HG02981 (cell line): ENCODE data around the gene MOXD1.

Experiments used
- ATAC-seq: cut with Tn5 transposase; IDR thresholded peaks from one replicate; pipeline ENCODE4 v1.9.1; 2021; ENCODE audit warnings: mild to moderate bottlenecking, moderate library complexity; ENCODE audit not compliant: unreplicated experiment

Gene MOXD1

DNA sequence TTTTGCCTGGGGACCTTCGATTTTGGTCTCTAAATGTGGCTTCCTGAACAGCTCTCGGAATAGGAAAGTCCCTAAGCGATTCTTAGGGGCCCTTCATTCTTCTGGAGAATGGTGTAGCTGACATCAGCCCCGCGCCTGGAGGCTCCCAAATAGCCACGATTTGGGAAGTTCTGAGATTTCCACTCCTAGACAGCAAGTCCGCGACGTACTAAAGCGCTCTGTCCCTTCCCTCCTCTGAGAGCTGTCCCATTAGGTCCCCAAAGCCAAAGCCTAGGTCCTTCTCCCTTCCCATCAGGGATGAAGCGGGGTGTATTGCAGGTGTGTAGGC lies 756 bp downstream of the MOXD1 start:
- no peak for ATAC-seq

DNA sequence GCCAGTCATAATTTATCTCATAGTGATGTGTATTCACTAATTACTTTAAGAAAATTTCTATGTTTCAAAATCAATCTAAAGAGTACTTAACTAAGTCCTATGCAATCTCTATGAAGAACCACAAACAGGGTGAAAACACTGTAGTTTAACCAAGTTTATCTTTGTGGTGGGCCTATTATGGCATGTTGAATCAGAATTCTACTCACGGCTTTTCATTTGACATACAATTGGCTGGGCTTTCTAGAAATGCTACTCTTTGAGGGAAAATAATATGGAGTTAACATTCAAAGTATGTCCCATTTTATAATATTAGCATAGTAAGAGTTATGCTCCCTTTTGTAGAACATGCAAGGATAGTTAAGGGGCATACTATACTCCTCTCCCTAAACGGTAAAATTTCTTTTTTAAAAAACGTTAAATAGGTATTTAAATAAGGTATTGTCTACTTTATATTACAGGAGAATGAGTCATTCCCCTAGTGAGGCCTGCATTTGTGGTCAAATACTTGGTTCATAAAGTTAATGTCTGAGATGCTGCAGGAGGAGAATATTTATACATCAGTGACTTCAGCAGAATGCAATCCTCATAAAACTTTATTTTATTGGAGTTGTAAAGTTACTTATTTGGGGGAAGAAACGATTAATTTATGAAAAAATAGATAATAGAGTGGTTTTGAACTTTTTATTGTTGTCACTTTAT lies 1.8 kb downstream of the MOXD1 start:
- ATAC-seq, result no peak

DNA sequence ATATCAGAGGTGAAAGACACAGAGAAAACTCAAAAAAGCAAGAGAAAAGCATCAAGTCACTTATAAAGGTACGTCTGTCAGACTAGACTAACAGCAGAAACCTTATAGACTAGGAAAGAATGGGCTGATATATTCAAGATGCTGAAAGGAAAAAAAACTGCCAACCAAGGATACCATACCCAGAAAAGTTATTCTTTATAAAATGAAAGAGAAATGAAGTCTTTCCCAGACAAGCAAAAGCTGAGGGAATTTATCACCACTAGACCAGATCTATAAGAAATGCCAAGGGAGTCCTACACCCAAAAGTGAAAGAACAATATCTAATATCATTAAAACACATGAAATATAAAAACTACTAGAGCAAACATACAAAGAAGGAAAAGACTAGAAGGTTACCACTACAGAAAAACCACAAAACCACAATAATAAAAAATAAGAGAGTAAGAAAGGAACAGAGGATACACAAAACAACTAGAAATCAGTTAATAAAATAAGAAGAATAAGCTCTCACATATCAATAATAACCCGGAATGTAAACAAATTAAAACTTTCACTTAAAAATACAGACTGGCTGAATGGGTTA lies 6.2 kb downstream of the MOXD1 start:
- no peak for ATAC-seq

DNA sequence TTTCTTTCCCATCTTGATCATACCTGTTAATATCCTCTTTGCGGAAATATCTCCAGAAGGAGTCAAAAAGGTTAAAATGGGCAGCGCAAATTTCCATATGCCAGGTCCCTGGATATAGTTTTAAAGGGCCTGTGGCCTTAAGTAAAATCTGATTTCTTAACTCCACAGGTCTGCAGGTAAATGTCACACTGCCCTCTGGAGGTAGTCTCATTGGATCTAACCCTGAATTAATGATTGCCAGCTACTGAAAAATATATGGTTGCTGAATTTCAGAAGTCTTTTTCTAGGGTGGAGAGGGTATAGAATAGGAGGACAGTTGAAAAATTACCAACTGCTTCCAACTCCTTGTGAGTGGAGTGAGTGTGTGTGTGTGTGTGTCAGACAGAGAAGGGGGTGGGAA lies 8.5 kb downstream of the MOXD1 start:
- ATAC-seq, result no peak

DNA sequence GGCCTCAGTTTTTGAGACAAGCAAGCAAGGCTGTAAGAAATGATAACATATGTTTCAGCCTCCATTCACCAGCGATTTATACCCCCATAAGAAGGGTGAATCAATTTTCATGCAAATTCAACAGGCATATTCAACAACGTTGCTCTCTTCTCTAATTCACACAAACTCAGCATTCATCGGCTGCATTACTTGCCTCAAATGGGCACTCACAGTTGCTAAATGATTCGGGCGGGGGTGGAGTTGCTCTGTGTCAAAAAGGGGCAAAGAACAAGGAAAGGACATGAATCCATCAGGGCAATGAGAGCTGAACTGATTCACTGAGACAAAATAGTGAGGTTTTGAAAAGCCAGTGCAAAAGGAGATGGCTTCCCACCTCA lies 9.0 kb downstream of the MOXD1 start:
- no peak for ATAC-seq

DNA sequence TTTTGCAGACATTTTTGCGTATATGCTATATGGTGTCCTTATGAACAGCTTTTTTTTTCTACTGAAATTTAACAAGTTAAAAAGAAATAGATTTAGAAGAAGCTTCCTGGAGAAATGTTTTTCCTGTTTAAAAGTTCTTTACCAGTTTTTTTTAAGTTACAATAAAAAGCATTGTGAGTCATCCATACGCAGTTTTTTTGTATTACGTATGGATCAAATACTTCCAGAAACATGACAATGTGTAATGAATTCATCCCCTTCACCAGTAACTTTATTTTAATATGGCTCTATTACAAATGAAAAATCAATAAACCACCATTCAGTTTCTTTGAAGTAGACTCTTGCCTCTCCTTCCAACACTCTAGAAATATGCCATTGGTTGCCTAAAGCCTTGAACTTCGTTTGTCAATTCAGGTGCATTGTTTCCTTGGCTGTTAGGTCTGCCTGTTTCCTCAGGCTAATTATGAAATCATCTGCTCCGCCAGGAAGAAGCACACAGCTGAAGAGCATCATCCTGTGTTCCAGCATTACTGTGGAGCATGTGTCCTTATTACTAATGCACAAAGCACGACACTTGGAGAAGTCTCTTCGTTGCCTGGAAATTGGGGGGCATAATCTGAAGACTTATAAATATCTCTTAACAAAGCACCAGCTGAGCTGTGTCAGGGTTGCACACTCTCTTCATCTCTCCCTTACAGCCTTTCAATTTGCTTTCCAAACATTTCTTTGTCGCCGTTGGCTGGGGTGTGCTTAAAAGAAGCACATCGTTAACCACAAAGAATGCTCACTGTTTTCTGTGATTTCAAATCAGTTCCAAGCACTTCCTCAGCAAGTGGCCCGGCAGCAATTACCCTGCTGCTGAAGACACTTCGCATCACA lies 9.6 kb downstream of the MOXD1 start:
- ATAC-seq, result no peak

DNA sequence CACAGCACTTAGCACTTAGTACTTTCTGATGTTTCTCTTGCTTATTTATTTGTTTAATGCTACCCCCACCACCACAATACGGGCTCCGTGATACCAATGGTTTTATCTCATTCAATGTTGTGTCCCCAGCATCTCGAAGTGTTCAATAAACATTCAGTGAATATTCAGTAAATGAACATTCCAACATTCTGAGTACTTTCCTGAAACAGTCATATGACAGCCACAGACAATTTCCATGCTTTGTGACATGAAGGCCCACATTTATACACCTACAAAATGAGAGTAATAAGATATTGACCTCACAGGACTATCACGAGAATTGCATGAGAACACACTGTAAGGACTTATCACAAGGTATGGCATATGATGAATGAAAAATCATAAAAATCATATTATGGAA lies 10.8 kb downstream of the MOXD1 start:
- no peak for ATAC-seq

DNA sequence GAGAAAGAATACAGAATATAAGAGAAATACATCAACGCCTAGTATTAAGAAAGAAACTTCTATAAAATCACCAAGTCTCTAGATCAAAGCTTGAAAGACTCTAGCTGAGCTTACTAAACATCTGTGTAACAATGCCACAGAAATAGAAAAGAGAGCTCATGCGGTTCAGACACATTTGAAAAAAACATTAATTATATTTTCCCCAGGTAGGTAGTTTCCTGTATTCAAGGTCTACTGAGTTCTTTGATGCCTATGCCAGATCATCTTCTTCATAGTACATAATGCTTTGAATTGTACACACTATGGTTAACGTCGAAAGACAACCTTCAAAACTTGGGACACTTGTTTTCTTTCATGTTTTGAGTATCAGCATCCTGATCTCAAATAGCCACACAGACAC lies 11.3 kb downstream of the MOXD1 start:
- ATAC-seq, result no peak

DNA sequence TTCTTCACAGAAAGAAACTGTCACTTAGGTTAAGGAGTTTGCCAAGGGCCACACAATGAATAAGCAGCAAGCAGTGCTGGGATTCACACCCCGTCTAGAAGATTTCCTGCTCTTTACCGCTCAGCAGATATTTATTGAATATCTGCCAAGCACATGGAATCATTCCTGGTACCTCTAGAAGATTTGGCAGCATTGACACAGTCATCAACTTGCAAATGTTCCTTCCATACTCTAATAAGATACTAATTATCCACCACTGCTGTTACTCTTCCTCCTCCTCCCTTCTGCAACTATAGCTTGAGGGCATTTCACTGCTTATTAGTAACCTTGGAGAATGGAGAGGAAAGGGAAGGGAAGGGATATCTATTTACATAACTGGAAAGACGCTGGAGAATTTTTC lies 13.0 kb downstream of the MOXD1 start:
- no peak for ATAC-seq

DNA sequence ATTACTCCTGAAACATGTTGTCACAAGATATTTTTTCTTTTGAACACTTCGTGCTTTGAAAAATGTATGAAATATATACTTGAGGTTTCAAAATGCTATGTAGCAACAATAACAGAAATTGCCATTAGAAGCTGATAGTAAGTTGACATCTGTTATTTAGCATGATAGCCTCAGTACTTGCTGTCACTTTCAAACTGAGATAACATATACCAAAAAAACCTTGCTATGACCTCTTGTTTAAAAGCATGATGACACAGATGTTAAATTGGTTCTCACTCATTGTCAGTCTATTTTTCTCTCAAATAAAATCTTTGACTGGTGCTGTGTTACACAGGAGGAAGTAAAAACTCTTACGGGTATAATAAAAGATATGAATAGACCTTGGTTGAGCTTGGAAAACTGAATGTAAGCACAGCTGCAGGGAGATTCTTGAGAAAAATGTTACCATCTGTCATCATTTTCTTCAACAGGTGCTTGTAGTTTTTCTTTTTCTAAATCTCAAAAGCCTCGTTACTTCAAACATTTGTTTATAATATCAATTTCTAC lies 18.6 kb downstream of the MOXD1 start:
- no peak for ATAC-seq

DNA sequence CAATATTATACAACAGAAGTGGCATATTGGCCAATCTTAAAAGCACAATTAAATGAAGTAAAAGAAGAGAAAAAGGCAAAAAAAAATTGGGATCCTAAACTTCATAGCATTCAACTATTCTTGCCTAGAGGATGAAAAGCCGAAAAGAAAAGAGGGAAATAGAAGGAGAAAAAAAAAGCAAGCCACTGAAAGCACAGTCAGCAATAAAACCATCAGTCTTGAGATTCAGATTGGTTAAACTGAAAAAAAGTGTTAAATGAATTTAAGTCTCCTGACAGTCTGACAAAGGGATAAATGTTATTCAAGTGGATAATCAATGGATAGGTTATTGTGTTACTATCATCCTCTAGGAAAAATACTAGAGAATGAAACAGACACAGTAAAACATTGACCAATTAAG lies 19.9 kb downstream of the MOXD1 start:
- no peak for ATAC-seq

DNA sequence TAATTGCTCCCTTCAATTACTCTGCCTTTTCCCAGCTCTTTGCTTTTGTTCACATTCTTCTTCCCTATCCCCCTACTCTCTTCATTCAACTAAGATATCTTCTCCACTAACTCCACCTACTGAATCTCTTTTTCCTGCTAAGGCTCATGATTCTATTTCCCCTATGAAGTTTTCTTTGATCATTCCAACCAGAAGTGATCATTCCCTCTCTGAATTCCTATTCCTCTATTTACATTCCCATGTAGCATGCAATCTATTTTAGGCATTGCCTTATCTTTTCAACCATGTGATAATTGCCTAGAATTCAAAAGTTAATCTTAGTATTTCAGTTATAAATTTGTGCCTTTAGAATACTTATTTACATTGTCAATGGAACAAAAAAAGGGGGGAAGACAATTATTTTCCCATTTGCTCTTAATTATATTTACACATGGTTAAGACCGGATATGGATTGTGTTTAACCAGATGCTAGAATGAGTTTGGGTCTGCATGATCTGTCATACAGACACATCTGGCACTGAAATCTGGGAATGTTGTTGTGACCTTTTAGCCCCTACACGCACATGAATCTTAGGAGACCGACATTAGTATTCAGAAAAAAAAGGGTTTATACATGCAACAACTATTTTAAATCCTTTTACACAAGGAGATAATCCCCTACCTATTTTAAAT lies 20.8 kb downstream of the MOXD1 start:
- ATAC-seq, result no peak

DNA sequence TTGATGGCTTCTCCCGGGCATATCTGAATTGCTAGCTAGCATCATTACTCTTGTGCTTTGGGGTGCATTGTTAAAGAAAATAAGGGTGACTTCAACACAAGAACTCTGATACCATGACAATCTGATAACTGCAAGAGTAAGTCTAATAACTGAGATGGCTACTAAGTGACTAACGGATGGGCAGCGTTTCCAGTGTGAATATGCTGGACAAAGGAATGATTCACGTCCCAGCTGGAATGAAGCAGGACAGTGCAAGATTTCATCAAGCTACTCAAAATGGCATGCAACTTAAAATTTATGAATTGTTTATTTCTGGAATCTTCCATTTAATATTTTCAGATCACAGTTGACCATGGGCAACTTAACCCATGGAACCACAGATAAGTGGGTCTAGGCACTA lies 31.7 kb downstream of the MOXD1 start:
- no peak for ATAC-seq

DNA sequence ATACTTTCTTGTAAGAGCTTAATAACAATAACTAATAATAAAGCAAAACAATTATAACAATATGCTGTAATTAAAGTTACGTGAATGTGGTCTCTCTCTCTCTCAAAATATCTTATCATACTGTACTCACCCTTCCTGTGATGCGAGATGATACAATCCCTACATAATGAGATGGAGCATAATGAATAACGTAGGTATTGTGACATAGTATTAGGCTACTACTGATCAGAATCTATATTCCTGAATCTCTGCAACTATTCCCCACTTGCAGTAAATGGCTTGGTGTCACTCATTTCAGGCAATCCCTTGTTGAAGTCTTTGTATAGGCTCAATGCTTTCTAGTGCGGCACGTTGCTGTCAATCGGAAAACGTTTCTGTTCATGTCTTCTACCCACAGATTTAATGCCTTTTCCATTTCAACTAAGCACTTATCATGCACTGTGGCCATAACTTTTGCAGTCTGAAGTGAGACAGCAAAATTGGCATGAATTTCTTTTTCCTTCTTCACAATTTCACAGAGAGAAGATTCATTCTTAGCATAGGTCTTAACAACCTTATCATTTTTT lies 32.3 kb downstream of the MOXD1 start:
- ATAC-seq, result no peak

DNA sequence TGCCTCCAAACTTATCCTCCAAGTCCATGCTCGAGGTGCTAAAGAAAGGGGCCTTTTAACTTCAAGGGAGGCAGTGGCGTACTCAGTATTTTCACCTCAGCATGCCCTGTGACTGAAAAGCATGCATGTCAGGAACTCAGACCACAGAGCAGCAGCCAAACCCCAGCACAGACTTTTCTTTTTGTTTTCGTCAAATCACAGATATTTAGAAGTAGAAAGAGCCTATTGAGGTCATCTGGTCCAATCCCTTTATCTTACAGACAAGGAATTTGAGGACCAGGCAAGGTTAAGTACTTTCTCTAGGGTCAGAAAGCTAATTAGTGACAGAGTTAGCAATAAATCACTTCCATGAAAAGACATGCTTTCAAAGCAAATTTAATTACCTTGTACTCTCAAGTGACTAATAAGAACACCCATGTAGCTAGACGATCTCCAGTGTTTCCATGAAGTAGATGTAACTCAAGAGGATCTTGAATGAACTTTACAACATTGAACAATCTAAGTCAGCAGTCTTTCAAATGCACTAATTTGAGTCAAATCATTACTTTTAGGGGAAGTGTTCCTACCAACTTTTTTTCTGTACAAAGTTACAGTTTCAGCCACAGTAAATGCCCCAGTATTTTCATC lies 35.9 kb downstream of the MOXD1 start:
- peak; percentile 98 for ATAC-seq

DNA sequence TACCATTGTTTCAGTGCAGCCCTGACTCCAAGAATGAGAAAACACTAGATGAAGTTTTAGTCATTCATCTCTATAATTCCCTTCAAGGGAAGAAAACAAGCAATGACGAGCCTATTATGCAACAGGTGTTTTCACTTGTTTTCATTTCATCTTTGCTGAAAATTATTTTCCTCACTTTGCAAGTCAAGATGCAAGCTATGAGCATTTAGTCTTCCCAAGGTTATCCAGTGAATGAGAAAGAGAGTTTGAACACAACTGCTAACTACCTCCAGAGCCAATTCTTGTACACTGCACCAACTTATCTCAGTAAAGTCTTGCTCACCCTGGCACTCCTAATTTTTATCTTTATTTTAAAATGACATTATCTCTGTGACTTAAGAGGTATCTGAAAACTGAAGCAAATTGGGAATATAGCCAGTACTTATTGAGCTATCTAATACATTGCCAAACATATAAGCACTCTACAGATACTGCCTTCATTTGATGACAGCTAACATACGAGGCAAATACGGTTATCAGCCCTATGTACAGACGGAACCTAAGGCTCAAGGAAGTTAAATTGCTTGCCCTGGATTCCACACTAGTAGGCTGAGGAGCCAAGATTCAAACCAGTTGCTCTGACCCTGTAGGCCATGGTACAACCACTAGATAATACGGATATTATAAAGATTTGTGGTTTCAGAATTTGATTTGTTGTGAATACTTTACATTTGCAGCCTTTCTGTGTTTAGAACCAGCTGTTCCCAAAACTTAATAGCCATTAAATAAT lies 36.8 kb downstream of the MOXD1 start:
- no peak for ATAC-seq

DNA sequence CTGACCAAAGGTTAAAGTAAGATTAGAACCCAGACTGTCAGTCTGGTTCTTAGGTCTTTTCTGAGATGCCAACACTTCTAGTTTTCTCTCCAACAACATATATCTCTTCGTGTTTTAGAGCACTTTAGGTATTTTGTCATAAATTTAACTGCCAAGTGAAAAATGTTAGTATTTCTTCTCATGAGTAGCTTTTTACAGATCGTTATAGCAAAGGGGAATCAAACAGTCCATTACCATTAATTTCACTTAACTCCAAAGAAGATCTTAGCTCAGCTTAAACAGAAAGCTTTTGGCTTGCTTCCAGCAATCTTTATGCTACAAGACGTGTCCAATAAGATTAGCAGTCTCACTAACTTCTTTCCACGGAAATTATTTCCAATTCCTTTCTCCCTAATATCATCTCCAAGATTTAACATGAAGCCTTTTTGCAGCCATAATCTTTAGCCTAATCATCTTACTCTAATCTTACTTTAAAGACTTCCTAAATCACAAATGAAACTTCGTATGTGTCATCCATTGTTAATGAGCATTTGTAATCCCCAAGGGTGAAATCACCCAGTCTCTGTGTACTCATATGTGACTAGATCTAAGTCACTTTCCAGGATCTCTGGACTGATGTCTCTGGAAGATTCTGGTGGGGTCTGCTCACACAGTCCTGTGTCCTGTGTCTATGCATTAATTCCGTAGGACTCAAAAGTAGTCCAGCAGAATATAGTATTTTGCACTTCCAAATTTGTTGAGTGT lies 38.7 kb downstream of the MOXD1 start:
- no peak for ATAC-seq

DNA sequence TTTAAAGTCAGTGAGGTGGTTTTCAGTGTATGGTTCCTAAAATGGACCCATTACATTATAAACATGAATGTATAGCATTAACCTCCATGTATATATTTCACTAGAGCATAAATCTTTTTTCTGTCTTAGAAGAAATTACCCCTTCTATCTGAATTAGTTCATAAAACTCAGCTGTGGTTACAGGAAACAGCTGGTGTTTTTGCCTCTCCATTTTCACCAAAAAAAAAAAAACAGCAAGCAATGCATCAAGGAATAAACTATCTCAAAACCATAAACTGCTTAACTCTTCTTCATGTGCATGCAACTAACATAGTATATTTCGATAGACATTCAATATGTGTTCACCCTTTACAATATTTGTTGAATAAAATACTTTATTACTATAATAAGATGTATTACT lies 40.2 kb downstream of the MOXD1 start:
- ATAC-seq, result no peak

DNA sequence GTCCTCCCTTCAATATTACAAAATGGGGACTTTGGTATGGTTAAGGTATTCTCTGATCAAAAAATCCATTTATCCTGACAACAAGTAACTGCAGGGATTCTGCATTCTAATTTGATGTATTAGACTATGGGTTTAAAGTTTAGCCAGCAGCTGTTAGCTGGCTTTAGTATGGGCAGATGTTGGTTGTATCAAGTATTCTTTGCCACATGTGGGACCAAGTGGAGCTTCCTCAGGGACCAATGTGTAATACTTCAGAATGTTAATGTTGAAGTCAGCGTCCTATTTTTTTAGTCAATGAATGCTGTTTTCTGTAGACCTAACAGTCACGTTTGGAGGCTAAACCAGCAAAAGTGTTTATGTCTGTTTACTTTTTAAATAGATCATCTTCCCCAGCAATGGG lies 41.4 kb downstream of the MOXD1 start:
- no peak for ATAC-seq
